ENCODE measurements around the gene SLC29A4. TPM values are rescaled to one million over a fixed set of nuclear protein-coding genes. Genes with fewer than 3 reads are reported as not detected.

SLC29A4 gene
- total and polyA plus RNA-seq, 2 donors (not counting 3 experiments of a cell fraction or from before 2014, with no cell fraction given): 5.2 to 7.7 TPM

DNA sequence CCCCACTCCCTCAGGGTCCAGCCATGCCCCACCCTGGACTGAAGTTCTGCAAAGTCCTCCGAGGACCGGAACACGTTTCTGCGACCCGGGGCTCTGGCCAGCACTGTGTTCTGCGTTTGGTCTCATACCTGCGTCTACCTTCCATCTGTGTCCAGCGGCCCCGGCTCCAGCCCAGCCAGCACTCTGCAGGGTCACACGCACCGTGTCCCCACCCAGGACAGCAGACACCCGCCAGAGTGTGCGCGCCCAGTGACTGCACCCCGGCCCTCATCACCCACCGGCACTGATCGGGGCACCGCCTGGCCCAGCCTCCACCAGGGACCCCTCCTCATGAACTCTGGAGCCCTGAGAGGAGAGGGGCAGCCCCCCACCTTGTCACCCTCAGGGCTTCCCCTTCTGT lies 20.3 kb downstream of the SLC29A4 start:
- no peaks in the 10 kb centered on the region for H3K4me1 ChIP-seq (ENCODE audit: control insufficient read depth, extremely low read depth, insufficient read depth, low read length)
- H2AFZ ChIP-seq (ENCODE audit: low read depth, low read length): no peak overlapping the region
- DNase-seq (ENCODE audit: low read depth, low spot score) (no peak), FAIRE-seq (no peak)
- dilution Hi-C loops (cut with MboI; ENCODE audit: extremely low pct_ligation_motif_present, low sequenced_read_pairs) (no loop called here), intact Hi-C loops (cut with micrococcal nuclease) (no loop called here)
- BruUV-seq (replicated peaks): no TSS peak
- CTCF ChIA-PET: no interaction called here
- no peak overlapping the region for H3K4me2 ChIP-seq (ENCODE audit: insufficient read depth, low read length)
- no peak overlapping the region for H3K4me3 ChIP-seq (replicated peaks in 1 of 3; ENCODE audit: insufficient read depth in 1 of 3, low read depth in 1 of 3, low read length in 3 of 3)
- no peak overlapping the region for H3K27ac ChIP-seq (ENCODE audit: insufficient read depth, low read depth, low read length)
- H3K9me3 ChIP-seq (replicated peaks; ENCODE audit: control insufficient read depth, insufficient read depth, low read length): no peaks in the 10 kb centered on the region
- H3K79me2 ChIP-seq (ENCODE audit: control insufficient read depth, insufficient read depth, low read length): no peaks in the 10 kb centered on the region
- H3K27me3 ChIP-seq (ENCODE audit: control insufficient read depth in 2 of 2, insufficient read depth in 2 of 2, low read length in 2 of 2): no peaks in the 10 kb centered on the region
- H3K9me1 ChIP-seq (replicated peaks; ENCODE audit: control insufficient read depth, extremely low read depth, insufficient read depth, low read length): no peaks in the 10 kb centered on the region
- H3K36me3 ChIP-seq (ENCODE audit: control insufficient read depth in 2 of 2, extremely low read depth in 1 of 2, insufficient read depth in 2 of 2, low read length in 2 of 2): peaks cover 0 to 7% of the 10 kb centered on the region in 2 experiments
- no peak overlapping the region for H3K9ac ChIP-seq (replicated peaks; ENCODE audit: extremely low read depth, insufficient read depth, low read length)
- no peaks in the 10 kb centered on the region for H4K20me1 ChIP-seq (replicated peaks; ENCODE audit: control insufficient read depth, extremely low read depth, insufficient read depth, low read length)
- no peak for TF ChIP-seq EZH2 (IDR thresholded peaks at IDR 0.05; ENCODE audit: borderline replicate concordance, low read depth, low read length, severe bottlenecking)
- no peak for TF ChIP-seq FOS (IDR thresholded peaks at IDR 0.05; ENCODE audit: borderline replicate concordance, insufficient read depth, low read length)
- POLR2A ChIA-PET: no interaction called here

DNA sequence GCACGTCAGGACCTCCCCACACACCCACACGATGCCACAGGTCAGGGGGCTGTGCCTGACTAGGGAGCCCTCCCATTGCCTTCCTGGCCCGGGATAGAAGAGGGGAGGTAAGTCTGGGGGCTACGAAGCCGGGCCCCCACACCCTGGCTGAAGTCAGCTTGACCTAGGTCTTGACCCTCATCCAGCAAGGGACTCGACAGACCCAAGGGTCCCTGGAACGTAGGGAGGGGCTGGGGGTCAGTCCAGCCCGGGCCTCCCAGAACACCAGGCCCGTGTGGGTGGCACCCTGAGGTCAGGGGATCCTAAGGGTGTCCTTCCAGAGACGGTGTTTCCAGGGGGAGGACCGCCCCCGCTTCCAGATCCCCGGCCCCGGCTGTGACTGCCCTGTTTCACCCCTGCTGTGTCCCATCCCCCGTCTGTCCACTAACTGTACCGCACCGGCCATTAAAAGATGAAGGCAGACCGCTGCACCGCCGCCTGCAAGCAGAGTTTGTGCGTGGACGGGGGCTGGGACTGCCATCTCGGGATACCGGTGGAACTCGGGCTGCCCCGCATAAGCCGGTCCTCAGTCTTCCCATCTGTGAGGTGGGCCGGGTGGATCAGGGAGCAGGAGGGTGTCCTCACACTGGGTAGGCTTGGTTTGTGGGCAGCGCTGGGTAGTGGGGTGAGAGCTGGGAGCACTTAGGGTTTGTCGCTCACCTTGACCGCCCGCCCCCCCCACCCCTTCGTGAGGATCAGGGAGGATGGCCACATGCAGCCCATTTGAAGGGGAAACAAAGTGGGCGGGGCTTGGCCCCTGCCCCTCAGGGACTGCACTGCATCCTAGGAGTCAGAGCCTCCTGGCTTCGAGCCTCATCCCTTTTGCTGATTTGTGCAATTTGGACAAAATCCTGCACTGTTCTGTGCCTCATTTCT lies 21.1 kb downstream of the SLC29A4 start:
- H3K27ac ChIP-seq (ENCODE audit: insufficient read depth, low read depth, low read length): no peak overlapping the region
- no peaks in the 10 kb centered on the region for H4K20me1 ChIP-seq (replicated peaks; ENCODE audit: control insufficient read depth, extremely low read depth, insufficient read depth, low read length)
- no peak overlapping the region for H3K4me3 ChIP-seq (replicated peaks in 1 of 3; ENCODE audit: insufficient read depth in 1 of 3, low read depth in 1 of 3, low read length in 3 of 3)
- CTCF ChIA-PET: no interaction called here
- H3K4me1 ChIP-seq (ENCODE audit: control insufficient read depth, extremely low read depth, insufficient read depth, low read length): no peaks in the 10 kb centered on the region
- peaks cover 0 to 13% of the 10 kb centered on the region in 2 experiments for H3K36me3 ChIP-seq (ENCODE audit: control insufficient read depth in 2 of 2, extremely low read depth in 1 of 2, insufficient read depth in 2 of 2, low read length in 2 of 2)
- no peak overlapping the region for H3K9ac ChIP-seq (replicated peaks; ENCODE audit: extremely low read depth, insufficient read depth, low read length)
- intact Hi-C loops (cut with micrococcal nuclease) (no loop called here), dilution Hi-C loops (cut with MboI; ENCODE audit: extremely low pct_ligation_motif_present, low sequenced_read_pairs) (no loop called here)
- H3K9me1 ChIP-seq (replicated peaks; ENCODE audit: control insufficient read depth, extremely low read depth, insufficient read depth, low read length): no peaks in the 10 kb centered on the region
- TF ChIP-seq MYC (IDR thresholded peaks at IDR 0.05; ENCODE audit: low read depth, low read length): no peak
- TF ChIP-seq EZH2 (IDR thresholded peaks at IDR 0.05; ENCODE audit: borderline replicate concordance, low read depth, low read length, severe bottlenecking): no peak
- no peak for TF ChIP-seq FOS (IDR thresholded peaks at IDR 0.05; ENCODE audit: borderline replicate concordance, insufficient read depth, low read length)
- TF ChIP-seq, protein P1, sequence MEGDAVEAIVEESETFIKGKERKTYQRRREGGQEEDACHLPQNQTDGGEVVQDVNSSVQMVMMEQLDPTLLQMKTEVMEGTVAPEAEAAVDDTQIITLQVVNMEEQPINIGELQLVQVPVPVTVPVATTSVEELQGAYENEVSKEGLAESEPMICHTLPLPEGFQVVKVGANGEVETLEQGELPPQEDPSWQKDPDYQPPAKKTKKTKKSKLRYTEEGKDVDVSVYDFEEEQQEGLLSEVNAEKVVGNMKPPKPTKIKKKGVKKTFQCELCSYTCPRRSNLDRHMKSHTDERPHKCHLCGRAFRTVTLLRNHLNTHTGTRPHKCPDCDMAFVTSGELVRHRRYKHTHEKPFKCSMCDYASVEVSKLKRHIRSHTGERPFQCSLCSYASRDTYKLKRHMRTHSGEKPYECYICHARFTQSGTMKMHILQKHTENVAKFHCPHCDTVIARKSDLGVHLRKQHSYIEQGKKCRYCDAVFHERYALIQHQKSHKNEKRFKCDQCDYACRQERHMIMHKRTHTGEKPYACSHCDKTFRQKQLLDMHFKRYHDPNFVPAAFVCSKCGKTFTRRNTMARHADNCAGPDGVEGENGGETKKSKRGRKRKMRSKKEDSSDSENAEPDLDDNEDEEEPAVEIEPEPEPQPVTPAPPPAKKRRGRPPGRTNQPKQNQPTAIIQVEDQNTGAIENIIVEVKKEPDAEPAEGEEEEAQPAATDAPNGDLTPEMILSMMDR (IDR thresholded peaks at IDR 0.05; ENCODE audit: extremely low read depth in 1 of 2, insufficient read depth in 1 of 2, low read depth in 1 of 2, low read length in 2 of 2): no peak
- TF ChIP-seq GATA2 (IDR thresholded peaks at IDR 0.05; ENCODE audit: insufficient read depth, insufficient read length, low read depth, low read length): no peak
- TF ChIP-seq, protein P2, sequence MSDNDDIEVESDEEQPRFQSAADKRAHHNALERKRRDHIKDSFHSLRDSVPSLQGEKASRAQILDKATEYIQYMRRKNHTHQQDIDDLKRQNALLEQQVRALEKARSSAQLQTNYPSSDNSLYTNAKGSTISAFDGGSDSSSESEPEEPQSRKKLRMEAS (IDR thresholded peaks at IDR 0.05; ENCODE audit: insufficient read depth, insufficient read length): no peak
- no peak for TF ChIP-seq POLR2AphosphoS5 (IDR thresholded peaks at IDR 0.05; ENCODE audit: insufficient read depth, low read depth, low read length)
- no peak for TF ChIP-seq JUN (IDR thresholded peaks at IDR 0.05; ENCODE audit: borderline replicate concordance, insufficient read depth, insufficient read length, low read depth)
- no peak for TF ChIP-seq POLR2A (IDR thresholded peaks at IDR 0.05; ENCODE audit: low read depth, low read length)
- no peak for FAIRE-seq
- POLR2A ChIA-PET: no interaction called here
- H3K27me3 ChIP-seq (ENCODE audit: control insufficient read depth in 2 of 2, insufficient read depth in 2 of 2, low read length in 2 of 2): no peaks in the 10 kb centered on the region
- H3K9me3 ChIP-seq (replicated peaks; ENCODE audit: control insufficient read depth, insufficient read depth, low read length): no peaks in the 10 kb centered on the region
- DNase-seq (ENCODE audit: low read depth, low spot score): no peak
- H3K79me2 ChIP-seq (ENCODE audit: control insufficient read depth, insufficient read depth, low read length): no peaks in the 10 kb centered on the region
- no peak overlapping the region for H2AFZ ChIP-seq (ENCODE audit: low read depth, low read length)
- no peak overlapping the region for H3K4me2 ChIP-seq (ENCODE audit: insufficient read depth, low read length)
- BruUV-seq (replicated peaks): no TSS peak

Measured in endothelial cell of umbilical vein (primary cell).